ENCODE measurements around the gene RPA1.
A peak's percentile ranks its signal among the peaks of the same experiment; 100 is the strongest.
"Not testable (repeated sequence)": the region's sequence is repeated elsewhere in the genome, so short reads cannot be mapped to it uniquely, and the experiment has no call there.

RPA1 gene

DNA sequence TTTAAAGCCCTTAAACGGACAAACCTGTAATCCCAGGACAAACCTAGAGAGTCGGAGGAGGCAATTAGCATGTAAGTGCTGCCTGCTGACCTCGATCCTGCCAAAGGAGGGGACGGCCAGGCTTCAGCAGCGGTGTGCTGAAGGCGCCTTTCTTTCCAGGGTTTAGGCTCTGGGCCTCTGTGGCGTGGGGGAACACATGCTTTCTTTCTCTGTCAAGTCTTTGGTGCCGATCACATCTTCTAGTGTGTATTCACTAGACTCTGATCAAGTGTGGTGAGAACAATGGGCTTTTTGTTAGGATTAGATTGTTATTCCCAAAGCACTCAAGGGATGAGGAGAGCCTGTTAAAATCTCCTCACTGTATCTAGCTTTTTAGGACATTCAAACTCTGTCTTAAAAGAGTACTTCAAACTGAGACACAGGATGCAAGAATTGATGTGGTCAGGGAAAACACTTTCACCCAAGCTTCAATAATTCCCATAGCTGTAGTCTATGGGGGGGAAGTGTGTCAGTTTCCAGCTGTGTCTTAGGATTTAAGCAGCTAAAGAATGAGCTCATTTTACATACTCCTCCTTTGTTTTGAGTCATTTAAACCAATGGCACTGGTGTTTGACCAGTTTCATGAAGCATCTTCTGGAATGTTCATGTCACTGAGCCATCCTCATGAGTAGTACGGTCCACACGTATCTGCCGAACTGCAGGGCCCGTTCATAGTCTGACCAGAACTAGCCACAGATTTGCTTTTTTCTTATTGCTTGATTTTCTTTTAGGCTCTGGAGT lies 51.2 kb downstream of the RPA1 start:
- DNase-seq (ENCODE audit: low spot score): no peak

DNA sequence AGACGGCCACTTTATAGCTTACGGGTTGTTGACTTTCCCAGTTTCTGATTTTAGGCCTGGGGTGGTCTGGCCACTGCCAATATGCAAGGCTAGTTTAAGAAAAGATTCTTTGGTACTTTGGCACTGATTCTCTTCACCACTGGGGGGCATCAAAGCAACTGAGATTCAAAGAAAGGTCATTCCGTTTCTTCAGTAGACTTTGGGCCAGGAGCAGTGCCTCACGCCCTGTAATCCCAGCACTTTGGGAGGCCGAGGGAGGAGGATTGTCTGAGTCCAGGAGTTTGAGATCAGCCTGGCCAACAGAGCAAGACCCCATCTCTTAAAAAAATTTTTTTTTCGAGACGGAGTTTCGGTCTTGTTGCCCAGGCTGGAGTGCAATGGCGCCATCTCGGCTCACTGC lies 53.0 kb downstream of the RPA1 start:
- peak; percentile 28 for DNase-seq (ENCODE audit: low spot score)

DNA sequence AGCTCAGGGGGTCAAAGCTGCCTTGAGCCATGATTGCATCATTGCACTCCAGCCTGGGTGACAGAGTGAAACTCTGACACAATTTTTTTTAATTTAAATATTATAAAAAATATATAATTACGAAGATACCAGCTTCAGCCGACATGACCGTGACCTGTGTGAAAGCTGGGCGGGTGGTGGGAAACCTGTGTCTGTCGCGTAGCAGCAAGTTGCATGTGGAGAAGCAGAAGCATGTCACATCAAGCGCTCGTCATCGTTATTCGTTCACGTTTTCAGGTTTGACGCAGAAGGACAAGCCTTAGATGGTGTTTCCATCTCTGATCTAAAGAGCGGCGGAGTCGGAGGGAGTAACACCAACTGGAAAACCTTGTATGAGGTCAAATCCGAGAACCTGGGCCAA lies 53.7 kb downstream of the RPA1 start:
- DNase-seq (ENCODE audit: low spot score): no peak

DNA sequence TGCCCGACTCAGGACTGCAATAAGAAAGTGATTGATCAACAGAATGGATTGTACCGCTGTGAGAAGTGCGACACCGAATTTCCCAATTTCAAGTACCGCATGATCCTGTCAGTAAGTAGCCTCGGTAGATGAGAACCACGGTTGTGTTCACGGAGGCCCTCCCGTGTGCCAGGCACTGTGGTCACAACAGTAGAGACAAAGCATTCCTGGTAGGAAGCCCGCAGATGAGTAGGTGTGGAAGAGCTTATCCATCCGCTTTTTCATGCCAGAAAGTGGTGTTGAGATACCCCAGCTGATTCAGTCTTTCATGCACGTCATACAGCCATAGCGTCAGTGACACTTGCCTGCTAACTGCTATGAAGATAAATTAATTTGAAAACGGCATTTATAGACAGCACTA lies 58.9 kb downstream of the RPA1 start:
- DNase-seq (ENCODE audit: low spot score): no peak

DNA sequence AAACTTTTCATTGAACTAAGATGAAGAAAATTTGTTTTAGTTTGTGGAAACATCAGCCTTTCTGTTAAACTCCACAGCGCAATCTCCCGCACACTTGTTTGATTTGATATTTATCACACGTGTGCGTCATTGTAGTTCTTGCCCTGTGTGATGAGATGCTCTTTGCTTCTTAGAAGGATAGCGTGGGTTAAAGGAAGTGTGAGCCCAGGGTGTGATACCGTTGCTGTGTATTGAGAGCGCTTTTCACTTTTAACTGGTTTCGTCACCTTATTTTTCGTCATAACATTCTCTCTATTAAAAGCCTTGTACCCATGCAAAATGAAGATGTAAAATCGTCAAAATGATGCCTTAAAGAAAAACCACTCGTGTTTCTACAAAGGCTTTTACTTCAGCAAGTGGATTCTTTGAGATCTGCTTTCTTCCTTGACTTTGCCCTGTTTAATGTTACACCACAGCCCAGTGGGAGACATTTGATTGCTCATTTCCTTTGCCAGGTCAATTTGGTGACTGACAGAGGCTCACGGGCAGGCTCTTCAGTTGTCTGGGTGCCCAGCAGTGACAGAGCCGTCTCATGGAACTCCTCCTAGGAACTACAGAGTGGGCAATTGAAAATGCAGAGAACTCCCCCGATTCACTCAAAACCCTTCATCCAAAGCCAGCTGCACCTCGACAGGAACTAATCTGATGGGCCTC lies 61.1 kb downstream of the RPA1 start:
- no peak for DNase-seq (ENCODE audit: low spot score)

DNA sequence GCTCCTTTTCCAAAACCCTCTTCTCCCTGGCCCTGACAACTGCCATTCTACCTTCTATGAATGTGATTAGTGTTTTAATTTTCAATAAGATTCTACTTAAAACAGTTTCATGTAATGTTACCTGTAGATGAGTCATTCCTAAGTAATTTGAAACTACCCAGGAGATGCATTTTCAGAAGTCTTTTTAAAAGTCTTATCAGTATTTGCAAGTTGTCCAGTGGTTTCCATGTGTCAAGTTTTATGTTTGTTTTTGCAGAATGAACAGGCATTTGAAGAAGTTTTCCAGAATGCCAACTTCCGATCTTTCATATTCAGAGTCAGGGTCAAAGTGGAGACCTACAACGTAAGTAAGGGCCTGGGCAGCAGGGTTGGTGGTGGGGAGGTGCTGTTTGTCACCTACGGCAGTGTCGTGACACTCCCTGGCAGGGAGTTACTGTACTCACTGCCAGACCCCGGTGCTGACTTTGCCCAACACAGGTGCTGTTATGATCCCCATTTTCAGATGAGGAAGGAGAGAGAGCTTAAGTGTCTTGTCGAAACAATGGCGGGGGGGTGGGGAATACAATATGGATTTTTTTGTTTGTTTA lies 65.0 kb downstream of the RPA1 start:
- no peak for DNase-seq (ENCODE audit: low spot score)

DNA sequence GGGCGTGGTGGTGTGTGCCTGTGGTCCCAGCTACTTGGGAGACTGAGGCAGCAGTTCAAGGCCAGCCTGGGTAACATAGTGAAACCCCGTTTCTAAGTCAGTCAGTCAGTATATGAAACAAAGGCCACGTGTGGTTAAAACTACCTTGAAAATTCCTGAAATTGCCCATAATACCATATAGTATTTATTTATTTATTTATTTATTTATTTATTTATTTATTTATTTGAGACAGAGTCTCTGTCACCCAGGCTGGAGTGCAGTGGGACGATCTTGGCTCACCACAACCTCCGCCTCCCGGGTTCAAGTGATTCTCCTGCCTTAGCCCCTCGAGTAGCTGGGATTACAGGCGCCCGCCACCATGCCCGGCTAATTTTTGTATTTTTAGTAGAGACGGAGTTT lies 65.7 kb downstream of the RPA1 start:
- not testable (repeated sequence) for DNase-seq (ENCODE audit: low spot score)

DNA sequence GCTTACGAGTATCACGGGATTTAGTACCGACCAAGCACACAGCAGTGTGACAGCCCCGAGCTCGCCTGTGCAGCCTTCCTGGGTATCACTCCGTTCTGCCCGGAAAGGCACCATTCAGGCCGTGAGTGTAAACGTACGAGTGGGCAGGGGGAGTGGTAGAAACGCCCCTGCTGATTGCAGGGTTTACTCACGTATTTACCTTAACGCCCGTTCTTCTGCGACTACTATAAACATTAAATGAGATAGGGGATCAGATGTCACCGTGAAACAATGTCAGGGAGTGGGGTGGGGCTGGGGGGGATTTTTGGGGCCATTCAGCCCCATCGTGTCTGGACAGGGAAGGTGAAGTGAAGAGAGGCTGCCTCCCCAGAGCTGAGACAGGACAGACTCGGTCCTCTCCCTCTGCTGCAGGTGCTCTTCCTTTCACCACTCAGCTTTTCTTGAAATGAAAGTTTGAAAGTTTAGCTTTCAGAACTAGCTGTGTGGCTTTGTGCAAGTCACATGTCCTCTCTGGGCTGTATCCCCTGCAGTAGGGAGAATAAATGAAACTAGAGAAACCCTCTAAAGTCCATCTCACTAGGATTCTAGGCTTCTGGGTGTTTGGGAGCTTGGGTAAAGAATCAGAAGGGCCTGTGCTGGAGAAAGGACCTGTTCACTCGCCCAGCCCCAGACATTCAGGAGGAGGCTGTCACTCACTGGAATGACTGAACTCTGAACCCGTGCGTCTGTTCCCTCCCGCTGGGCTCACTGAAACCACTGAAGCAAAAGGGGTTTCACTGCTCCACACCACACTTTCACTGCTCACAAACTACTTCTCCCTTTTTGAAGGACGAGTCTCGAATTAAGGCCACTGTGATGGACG lies 66.7 kb downstream of the RPA1 start:
- DNase-seq (ENCODE audit: low spot score): no peak

DNA sequence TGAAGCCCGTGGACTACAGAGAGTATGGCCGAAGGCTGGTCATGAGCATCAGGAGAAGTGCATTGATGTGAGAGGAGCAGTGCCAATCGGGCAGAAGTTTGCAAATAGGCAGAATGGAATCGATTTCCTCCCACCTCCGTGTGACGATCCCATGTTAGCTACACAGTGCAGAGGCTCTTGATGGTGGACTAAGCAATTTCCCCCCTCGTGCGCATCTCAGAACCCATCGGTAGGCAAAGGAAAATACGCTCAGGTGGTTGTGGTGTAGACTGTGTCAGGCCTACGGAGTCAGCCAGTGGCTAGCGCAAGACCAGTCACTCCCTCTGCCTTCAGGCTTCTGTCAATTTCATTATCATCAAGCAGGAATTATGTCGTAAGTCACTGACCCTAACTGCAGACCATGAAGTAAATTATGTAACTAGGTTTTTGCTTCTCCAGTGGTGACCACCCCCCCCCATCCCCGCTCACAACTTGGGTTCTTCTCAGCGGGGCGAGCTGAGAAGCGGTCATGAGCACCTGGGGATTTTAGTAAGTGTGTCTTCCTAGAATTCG lies 67.4 kb downstream of the RPA1 start:
- no peak for DNase-seq (ENCODE audit: low spot score)

DNA sequence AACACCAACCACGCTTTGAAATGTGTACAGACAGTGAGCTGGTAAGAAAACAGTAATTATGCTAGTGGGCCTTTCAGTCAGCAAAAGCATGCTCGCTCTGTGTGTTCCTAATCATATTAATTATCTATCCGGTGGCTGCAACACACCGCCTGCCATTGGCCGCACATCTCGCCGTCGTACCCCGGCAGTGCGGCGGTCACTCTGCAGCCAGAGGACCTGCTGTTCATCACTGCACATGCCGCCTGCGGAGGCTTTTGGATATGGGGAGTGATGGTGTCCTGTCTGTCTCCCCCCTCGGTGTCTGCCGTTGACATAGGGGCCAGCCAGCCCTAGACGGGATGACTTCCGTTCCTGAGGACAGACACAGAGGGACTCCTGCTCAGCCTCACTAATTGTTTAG lies 68.5 kb downstream of the RPA1 start:
- DNase-seq (ENCODE audit: low spot score): no peak

DNA sequence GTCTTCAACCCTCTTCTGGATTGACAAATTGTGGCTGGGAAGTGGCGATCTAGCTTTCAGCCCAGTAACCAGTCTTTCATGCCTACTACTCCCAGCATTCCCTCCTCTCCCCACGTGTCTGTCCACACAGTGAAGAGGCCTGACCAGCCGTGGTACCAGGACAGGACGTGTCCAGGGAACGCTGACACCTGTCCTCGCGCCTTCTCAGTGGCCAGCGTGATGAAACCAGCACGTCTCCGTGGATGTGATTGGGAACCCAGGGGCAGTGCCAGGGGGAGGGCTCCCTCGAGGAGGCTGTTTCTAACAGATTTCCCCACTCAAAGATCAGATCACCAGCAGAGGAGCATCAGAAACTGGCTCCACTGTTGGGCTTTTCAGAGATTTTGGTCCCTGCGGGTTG lies 69.1 kb downstream of the RPA1 start:
- no peak for DNase-seq (ENCODE audit: low spot score)

DNA sequence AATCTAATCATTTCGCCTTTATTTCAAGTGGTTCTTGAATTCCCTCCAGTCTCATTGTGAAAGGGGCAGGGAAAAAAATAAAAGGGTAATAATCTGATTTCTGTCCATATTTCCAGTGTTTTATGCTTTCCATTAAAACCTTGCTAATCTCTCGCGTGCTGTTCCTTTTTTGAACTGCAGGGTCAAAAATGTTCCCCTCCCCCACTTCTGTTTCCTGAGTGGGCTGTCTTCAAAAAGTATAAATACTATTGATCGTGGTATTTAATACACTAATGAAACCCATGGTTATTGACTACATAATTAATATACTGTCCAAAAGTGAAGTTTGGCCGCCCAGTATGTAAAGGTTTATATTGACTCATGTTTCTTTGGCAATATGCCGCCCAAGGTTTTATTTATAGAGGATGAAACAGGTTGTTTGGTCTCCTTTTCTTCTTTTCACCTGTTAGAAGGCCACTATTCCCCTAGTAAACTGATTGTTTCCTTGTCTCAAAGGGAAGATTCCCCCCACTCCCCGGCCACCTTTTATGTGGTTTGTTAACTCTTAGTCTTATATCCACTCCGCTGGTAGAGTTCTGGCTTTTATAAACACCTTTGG lies 69.7 kb downstream of the RPA1 start:
- no peak for DNase-seq (ENCODE audit: low spot score)

DNA sequence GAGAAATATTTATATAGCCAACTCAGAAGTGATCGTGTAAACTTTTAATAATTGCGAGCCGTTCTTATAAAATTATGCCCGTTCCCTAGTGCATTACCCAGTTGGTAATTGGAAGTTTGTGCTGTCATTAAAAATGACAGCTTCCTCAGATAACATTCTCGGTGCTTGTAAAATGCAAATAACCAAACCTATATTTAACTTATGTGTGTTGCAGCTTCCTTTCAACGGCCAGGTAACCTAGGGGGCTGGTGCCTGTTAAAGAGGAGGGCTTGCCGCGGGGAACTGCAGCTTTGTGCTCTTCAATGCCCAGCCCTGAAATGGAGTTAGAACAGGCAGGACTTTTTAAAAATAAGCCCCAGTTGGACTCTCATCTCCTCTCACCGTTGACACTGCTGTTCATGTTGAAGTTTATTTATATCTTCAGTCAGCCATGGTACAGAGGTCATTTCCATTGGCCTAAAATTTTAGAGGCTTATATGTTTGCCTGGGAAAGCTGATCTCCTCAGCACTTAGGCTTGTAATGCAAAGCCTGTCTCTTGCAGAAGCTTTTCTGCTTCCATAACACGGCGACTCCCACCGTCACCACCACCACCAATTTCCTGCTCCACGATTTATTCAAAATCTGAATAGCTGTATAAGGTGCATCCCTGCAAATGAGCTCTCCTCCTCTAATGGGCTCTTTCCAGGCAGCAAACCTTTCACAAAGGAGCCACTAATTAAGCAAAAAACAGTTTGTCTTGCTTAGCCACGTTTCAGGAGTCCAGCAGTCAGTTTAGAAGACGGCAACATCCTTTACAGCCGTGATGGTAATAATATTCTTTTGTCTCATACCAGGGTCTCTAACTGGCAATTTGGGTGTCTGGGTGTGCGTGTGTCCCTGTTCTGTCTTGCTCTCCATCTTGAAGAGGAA lies 74.7 kb downstream of the RPA1 start:
- DNase-seq (ENCODE audit: low spot score): no peak

DNA sequence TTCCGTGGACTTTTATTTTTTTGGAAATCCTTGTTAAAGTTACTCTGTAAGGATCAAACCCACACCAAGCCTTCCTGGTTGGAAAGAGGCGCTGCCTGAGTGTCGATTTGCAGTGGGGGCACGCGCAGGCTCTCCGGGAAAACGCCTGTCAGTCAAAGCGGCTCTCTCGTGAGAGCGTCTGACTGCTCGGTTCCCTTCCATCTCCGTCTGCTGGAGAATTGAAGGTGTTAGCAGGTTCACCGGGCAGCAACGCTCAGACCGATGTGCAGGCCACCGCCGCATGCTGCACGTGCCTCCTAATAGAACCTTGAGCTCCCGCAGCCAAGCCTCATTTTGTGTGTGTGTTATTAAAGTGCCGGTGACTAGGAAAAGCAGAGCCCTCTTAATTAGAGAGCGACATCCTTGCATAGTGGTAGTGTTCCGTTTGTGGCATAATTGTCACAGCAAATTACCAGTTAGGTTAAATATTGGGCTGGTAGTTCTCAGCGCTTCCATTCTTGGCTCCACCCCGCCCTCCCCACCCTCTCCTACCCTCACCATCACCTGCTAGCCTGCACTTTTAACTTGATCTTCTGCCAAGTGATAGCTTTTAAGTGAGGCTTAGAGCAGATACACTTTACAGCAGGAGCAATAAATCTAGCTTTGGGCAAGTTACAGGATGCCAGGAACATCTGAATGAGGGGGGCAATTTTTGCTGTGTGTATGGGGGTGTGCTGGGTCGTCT lies 75.5 kb downstream of the RPA1 start:
- DNase-seq (ENCODE audit: low spot score): no peak

DNA sequence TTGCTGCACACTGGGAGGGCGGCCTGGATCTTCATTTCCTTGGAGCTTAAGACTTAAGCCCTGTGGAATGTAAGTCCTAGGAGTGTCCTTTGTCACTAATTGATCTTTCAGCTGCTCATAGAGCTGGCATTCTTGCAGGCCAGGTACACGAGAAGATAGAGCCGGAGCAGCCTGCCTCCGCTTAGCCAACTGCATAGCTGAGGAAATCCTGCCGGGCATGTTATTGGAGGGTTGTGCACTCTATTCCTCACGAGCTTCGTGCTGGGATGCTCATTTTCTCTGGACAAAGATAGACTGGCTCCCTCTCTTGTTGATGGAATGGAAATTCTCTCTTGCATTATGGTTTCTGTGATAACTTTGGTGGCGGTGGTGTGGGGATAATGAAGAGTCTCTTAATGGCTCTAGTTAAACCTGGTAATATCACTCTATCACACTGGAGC lies 76.9 kb downstream of the RPA1 start:
- DNase-seq (ENCODE audit: low spot score): no peak

DNA sequence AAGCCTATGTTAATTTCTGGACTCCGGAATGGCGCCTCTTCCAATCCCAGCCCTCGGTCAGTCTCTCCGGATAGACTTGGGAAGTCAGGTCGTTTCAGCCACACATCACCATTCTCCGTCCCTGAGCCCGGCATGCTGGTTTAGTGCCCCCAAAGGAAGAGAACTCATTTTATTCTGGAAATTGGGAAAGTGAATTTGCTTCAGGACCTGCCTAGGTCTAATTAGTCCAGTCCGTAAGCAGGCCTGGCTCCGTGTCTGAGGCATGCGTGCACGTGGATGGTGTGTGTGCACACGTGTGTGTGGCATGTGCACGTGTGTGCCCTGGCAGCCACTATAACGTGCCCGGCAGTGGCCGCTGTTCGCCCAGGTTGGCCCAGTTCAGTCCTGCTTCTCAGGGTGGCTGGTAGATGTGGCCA lies 77.4 kb downstream of the RPA1 start:
- no peak for DNase-seq (ENCODE audit: low spot score)

DNA sequence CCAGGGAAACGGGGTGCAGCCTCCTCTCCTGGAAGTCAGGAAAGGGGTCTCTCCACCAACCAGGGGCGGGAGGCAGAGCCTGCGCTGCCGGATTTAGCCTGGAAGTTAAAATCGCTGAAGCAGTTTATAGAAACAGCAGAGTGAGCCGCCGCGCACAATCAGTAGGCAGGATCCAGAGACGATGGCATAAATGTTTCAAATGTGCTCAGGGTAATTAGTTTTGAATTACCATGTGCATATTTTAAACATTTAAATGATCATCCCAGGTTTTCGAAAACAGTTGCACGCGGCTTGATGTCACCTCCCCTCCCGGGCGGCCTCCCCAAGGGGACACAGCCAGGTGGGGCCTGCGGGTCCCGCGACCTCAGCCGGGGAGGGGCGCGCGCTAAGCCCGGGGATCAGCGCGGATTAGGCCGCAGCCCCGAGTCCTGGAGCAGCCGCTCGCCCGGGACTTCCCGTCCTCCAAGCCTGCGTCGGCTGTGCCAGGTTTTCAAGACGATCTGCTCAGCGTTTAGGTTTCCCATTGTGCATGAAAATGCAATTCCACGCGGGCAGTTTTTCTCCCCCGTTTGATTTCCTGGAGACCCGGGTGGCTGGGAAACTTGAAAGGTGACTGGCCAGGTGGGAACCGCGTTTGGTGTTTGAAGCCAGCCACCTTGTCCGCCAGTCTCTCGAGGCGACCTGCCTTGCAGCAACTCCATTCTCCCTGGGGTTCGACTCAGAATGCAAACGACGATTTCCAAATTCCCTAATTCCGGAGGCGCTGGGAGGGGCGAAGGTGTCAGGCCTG lies 78.3 kb downstream of the RPA1 start:
- DNase-seq (ENCODE audit: low spot score): no peak

DNA sequence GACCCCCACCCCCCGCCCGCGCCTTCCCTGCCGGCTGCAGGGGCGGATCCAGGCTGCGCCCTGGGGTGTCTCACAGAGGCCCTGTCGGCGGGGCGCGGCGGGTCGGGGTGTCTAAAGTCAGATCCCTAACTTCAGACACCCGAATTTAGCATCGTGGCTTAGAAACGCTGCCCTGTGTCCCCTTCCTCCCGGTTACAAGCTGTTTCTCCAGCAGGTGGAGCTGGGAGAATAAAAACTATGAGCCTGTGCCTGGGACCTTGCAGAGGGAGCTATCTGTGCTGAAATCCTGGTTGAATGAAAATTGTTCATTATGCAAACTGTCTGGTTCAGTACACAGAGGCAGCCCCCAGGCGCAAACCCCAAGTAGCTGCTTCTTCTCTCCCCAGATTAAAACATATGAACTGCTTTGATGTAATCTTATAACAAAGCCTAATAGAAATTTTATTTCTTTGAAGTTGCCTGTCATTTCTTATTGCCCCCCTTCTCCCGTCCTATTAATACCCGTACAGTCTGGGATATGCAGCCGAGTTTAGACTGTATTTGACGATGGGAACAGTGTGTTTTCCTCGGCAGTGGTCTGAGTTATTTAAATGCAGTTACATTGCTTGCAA lies 79.0 kb downstream of the RPA1 start:
- DNase-seq (ENCODE audit: low spot score): peak; percentile 53

DNA sequence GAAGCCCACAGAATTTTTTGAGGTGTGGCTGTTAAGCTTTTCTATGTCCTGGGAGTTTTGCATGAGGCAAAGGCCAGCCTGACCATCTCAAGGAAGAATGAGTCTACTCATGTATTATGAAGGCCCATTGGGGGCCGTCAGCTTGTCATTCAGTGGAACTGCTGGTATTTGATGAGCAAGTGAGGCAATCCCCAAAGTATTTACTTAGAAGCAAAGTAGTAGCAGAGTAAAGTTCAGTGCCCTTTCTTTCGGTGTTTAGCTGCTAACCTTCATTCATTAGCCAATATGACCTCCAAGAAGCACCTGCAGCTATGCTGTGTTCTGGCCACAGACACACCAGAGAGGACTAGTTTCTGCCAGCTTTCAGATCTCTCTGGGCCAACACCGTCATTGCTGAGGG lies 80.2 kb downstream of the RPA1 start:
- DNase-seq (ENCODE audit: low spot score): no peak

Data from activated CD4-positive, alpha-beta T cell treated with anti-CD3 and anti-CD28 coated beads, Interleukin-2, Interleukin-4, amounts not matched to agents 100 ng/mL and 50 ng/mL, durations not matched to agents 16 hours and 8 hours (primary cell).